Neural cell (in vitro differentiated cells): ENCODE measurements around the gene AATK. TPM values are rescaled to one million over a fixed set of nuclear protein-coding genes. Genes with fewer than 3 reads are reported as not detected.

Source experiments
- H2AFZ ChIP-seq: fragments of 200-600, 300-800 bp; sonication (generic), shearing (Covaris generic); 2 replicates; pipeline ENCODE4 v1.6.0; 2014; ENCODE audit warnings: low read depth, mild to moderate bottlenecking, antibody characterized with exemption, low read length, moderate library complexity
- H3F3A ChIP-seq: fragments of 200-600 bp; shearing (Covaris generic); 2 replicates; pipeline ENCODE4 v1.6.1; 2016; ENCODE audit warnings: mild to moderate bottlenecking, moderate library complexity, mixed read lengths, antibody characterized with exemption, low read length; ENCODE audit not compliant: insufficient read depth, poor library complexity, severe bottlenecking
- H3K27ac ChIP-seq: fragments of 200-600, 300-800 bp; sonication (generic), shearing (Covaris generic); 2 replicates; pipeline ENCODE4 v1.5.1; 2014; ENCODE audit warnings: mild to moderate bottlenecking, low read length, moderate library complexity
- H3K27me3 ChIP-seq: fragments of 300-800, 200-600 bp; sonication (generic), shearing (Covaris generic); 2 replicates; pipeline ENCODE4 v1.6.0; 2014; ENCODE audit warnings: mild to moderate bottlenecking, low read depth, low read length, moderate library complexity; ENCODE audit not compliant: insufficient read depth
- H3K36me3 ChIP-seq: fragments of 300-800, 200-600 bp; sonication (generic), shearing (Covaris generic); 2 replicates; pipeline ENCODE4 v1.5.1; 2014; ENCODE audit warnings: mild to moderate bottlenecking, antibody characterized with exemption, low read length, moderate library complexity; ENCODE audit not compliant: insufficient read depth
- H3K4me2 ChIP-seq: fragments of 300-800, 200-600 bp; sonication (generic), shearing (Covaris generic); 2 replicates; pipeline ENCODE4 v1.6.0; 2014; ENCODE audit warnings: mild to moderate bottlenecking, low read length
- H3K4me3 ChIP-seq: fragments of 300-800, 200-600 bp; sonication (generic), shearing (Covaris generic); 2 replicates; pipeline ENCODE4 v1.5.1; 2014; ENCODE audit warnings: mild to moderate bottlenecking, low read length, moderate library complexity
- H3K79me2 ChIP-seq: fragments of 200-600 bp; shearing (Covaris generic); replicated peaks from 2 replicates; pipeline ENCODE4 v1.6.0; 2014; ENCODE audit warnings: mild to moderate bottlenecking, low read length, moderate library complexity; ENCODE audit not compliant: insufficient read depth
- H3K9ac ChIP-seq: fragments of 300-800, 200-600 bp; sonication (generic), shearing (Covaris generic); 2 replicates; pipeline ENCODE4 v1.6.1; 2016; ENCODE audit warnings: mild to moderate bottlenecking, low read length, mixed read lengths
- H3K9me2 ChIP-seq: fragments of 200-600 bp; shearing (Covaris generic); 2 replicates; pipeline ENCODE4 v1.6.1; 2016; ENCODE audit warnings: mild to moderate bottlenecking, low read length, mixed read lengths; ENCODE audit not compliant: insufficient read depth
- H3K9me3 ChIP-seq: fragments of 200-600, 300-800 bp; sonication (generic), shearing (Covaris generic); 2 replicates; pipeline ENCODE4 v1.6.1; 2016; ENCODE audit warnings: mild to moderate bottlenecking, mixed run types, low read length, moderate library complexity, mixed read lengths
- H4K20me1 ChIP-seq: fragments of 200-600 bp; shearing (Covaris generic); 2 replicates; pipeline ENCODE4 v1.6.1; 2016; ENCODE audit warnings: mild to moderate bottlenecking, mixed run types; ENCODE audit not compliant: insufficient read depth
- CTCF ChIP-seq: fragments of 450-650 bp; IDR thresholded peaks from 2 replicates; pipeline ENCODE4 v1.5.1; 2014; ENCODE audit warnings: antibody characterized with exemption, mild to moderate bottlenecking, moderate library complexity; ENCODE audit not compliant: poor library complexity, severe bottlenecking
- EP300 ChIP-seq: fragments of 450-650 bp; conservative IDR thresholded peaks from 2 replicates; pipeline ENCODE4 v1.6.1; 2014; ENCODE audit warnings: antibody characterized with exemption, mild to moderate bottlenecking, moderate library complexity; ENCODE audit not compliant: poor library complexity, severe bottlenecking
- EZH2 ChIP-seq: fragments of 200-600, 300-800 bp; shearing (Covaris generic), sonication (generic); IDR thresholded peaks from 2 replicates; pipeline ENCODE4 v1.6.1; 2014; ENCODE audit warnings: antibody characterized with exemption, low read length, borderline replicate concordance, mild to moderate bottlenecking; ENCODE audit not compliant: insufficient read depth, poor library complexity, severe bottlenecking
- MXI1 ChIP-seq: fragments of 450-650 bp; conservative IDR thresholded peaks from 2 replicates; pipeline ENCODE4 v1.6.1; 2014; ENCODE audit warnings: antibody characterized with exemption, mild to moderate bottlenecking; ENCODE audit not compliant: poor library complexity, severe bottlenecking
- POLR2AphosphoS5 ChIP-seq: IDR thresholded peaks from 2 replicates; pipeline ENCODE4 v1.6.1; 2012
- RAD21 ChIP-seq: fragments of 450-650 bp; conservative IDR thresholded peaks from 2 replicates; pipeline ENCODE4 v1.6.1; 2014; ENCODE audit warnings: antibody characterized with exemption, mild to moderate bottlenecking, moderate library complexity
- REST ChIP-seq: IDR thresholded peaks from 2 replicates; pipeline ENCODE4 v1.6.1; 2012; ENCODE audit warnings: borderline replicate concordance
- SMC3 ChIP-seq: fragments of 450-650 bp; conservative IDR thresholded peaks from 2 replicates; pipeline ENCODE4 v1.6.1; 2014; ENCODE audit warnings: antibody characterized with exemption, mild to moderate bottlenecking, moderate library complexity; ENCODE audit not compliant: poor library complexity
- TAF1 ChIP-seq: IDR thresholded peaks from 2 replicates; pipeline ENCODE4 v1.6.1; 2012; ENCODE audit warnings: low read depth
- polyA plus RNA-seq: library from polyadenylated mRNA; depleted of rRNA; stranded (reverse); fragments of >200 nt; gene quantifications from 2 replicates; pipeline ENCODE4 v1.2.3, GENCODE V29; 2014

Gene AATK
- polyA plus RNA-seq, 1 donor from 2014 or later, result 11.1 TPM

GRCh38 chr17:81117672-81118198 lies 48.3 kb downstream of the AATK start:
- no peaks in the 10 kb centered on the region for H3F3A ChIP-seq
- no peak overlapping the region for H3K4me2 ChIP-seq
- H3K9ac ChIP-seq, result no peak overlapping the region
- H3K9me3 ChIP-seq, result no peaks in the 10 kb centered on the region
- no peak overlapping the region for H3K4me3 ChIP-seq
- H2AFZ ChIP-seq, result no peak overlapping the region
- no peaks in the 10 kb centered on the region for H3K79me2 ChIP-seq
- H3K27me3 ChIP-seq, result no peaks in the 10 kb centered on the region
- H4K20me1 ChIP-seq, result no peaks in the 10 kb centered on the region
- no peak overlapping the region for H3K27ac ChIP-seq
- H3K36me3 ChIP-seq, result no peaks in the 10 kb centered on the region
- TF ChIP-seq REST (no peak), TAF1 (no peak), EZH2 (no peak), SMC3 (no peak), EP300 (no peak), RAD21 (no peak), CTCF (no peak), MXI1 (no peak), POLR2AphosphoS5 (no peak)
- no peaks in the 10 kb centered on the region for H3K9me2 ChIP-seq

GRCh38 chr17:81116704-81117103 lies 49.3 kb downstream of the AATK start:
- no peak overlapping the region for H3K27ac ChIP-seq
- H3K79me2 ChIP-seq, result no peaks in the 10 kb centered on the region
- no peak overlapping the region for H2AFZ ChIP-seq
- no peak overlapping the region for H3K9ac ChIP-seq
- no peaks in the 10 kb centered on the region for H3K9me3 ChIP-seq
- TF ChIP-seq SMC3 (no peak), EP300 (no peak), POLR2AphosphoS5 (no peak), MXI1 (no peak), REST (no peak), EZH2 (no peak), RAD21 (no peak), TAF1 (no peak), CTCF (no peak)
- no peaks in the 10 kb centered on the region for H4K20me1 ChIP-seq
- no peaks in the 10 kb centered on the region for H3K9me2 ChIP-seq
- no peaks in the 10 kb centered on the region for H3K27me3 ChIP-seq
- no peaks in the 10 kb centered on the region for H3F3A ChIP-seq
- no peak overlapping the region for H3K4me3 ChIP-seq
- H3K4me2 ChIP-seq, result no peak overlapping the region
- no peaks in the 10 kb centered on the region for H3K36me3 ChIP-seq
